Urinary bladder (tissue), 4 donors: ENCODE data around the gene ABCB1. TPM values are rescaled to one million over a fixed set of nuclear protein-coding genes. Genes with fewer than 3 reads are reported as not detected.

Experiments used
- DNase-seq: peaks from one replicate; pipeline ENCODE4 v3.0.0-alpha.2; 2015; ENCODE audit errors: extremely low spot score
- H3K27ac ChIP-seq: one replicate; pipeline ENCODE4 v1.5.1; 2013; ENCODE audit warnings: low read depth, mild to moderate bottlenecking, moderate library complexity
- H3K36me3 ChIP-seq: one replicate; pipeline ENCODE4 v1.6.1; 2013; ENCODE audit warnings: mild to moderate bottlenecking, moderate library complexity; ENCODE audit not compliant: insufficient read depth
- H3K4me1 ChIP-seq: one replicate; pipeline ENCODE4 v1.6.1; 2013; ENCODE audit warnings: mild to moderate bottlenecking, moderate library complexity; ENCODE audit not compliant: insufficient read depth
- H3K4me3 ChIP-seq: one replicate; pipeline ENCODE4 v1.5.1; 2013; ENCODE audit warnings: low read depth, low read length
- WGBS: extraction: QIAGEN DNeasy Blood & Tissue Kit; methylation state at CpG from one replicate; pipeline ENCODE4 v1.1.7; 2013; 5-methylcytosine and 5-hydroxymethylcytosine counted together
- polyA plus RNA-seq: library from polyadenylated mRNA; stranded (reverse); fragments of 200-250 nt; gene quantifications from one replicate; pipeline ENCODE4 v1.2.3, GENCODE V29; 2013
- total RNA-seq: library from RNA; depleted of rRNA; stranded (reverse); fragments of >200 nt; gene quantifications from one replicate; pipeline ENCODE4 v1.2.3, GENCODE V29; 2014
- donor health status: healthy with polysubstance abuse.
- donor health status: healthy.

ABCB1 gene
- total and polyA plus RNA-seq, 2 donors: 2.4 to 4.3 TPM

- Histone ChIP-seq H3K4me1 (no peaks in the 10 kb centered on the region), H3K36me3 (no peaks in the 10 kb centered on the region), H3K27ac (no peak overlapping the region), H3K4me3 (no peak overlapping the region)
- 82% methylated on average over 6 of the region's 6 CpGs for WGBS
- DNase-seq: no peak
These were observed 34.3 kb downstream of the ABCB1 start for GRCh38 chr7:87566311-87566900.

DNA sequence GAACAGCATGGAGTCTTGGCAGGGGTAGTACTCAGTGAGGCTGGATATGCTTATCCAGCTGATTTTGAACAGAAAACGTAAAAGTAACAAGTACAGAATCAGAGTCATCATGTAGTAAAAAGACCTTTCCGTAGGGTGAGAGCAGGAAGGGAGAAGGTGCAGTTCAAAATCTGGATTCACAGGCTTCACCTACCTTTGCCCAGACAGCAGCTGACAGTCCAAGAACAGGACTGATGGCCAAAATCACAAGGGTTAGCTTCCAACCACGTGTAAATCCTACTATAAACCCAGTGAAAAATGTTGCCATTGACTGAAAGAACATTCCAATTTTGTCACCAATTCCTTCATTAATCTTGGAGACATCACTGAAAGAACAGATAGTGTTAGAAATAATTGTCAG lies 34.8 kb downstream of the ABCB1 start:
- DNase-seq: no peak
- Histone ChIP-seq H3K4me1 (no peaks in the 10 kb centered on the region), H3K27ac (no peak overlapping the region), H3K4me3 (no peak overlapping the region), H3K36me3 (no peaks in the 10 kb centered on the region)
- WGBS: 57% methylated on average over 3 of the region's 3 CpGs

DNA sequence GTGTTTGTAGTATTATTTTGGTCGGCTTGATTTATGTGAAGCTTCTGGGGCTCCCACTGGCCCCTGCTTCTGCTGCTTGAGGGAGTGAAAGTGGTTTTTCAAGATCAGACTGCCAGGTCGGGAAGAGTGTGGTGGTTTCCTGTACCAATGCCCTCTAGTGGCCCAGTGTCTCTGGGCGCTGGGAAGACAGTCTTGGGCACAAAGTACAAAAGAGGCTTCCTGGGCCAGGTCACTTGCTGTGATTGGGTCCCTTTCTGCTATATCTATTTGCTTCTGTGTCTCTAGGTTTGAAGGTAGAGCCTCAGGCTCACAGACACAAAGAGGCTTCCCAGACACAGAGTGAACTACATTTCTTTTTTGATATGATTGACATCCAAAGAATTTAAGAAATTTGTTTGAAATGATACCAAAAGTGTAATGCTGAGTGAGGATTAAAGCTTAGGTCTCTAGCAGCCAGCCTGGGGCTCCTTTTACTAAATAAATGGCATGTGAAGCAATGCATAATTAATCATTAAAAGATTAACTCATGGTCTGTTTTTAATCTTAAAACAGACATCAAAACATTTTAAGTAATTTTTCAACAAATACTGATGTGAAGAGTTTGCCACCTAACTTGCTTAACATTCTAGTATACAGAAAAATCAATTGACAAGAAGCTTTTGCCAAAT lies 36.3 kb downstream of the ABCB1 start:
- no peak overlapping the region for H3K27ac ChIP-seq
- DNase-seq: no peak
- no peaks in the 10 kb centered on the region for H3K4me1 ChIP-seq
- WGBS: 24% methylated on average over 3 of the region's 3 CpGs
- H3K36me3 ChIP-seq: no peaks in the 10 kb centered on the region
- H3K4me3 ChIP-seq: no peak overlapping the region

- H3K4me1 ChIP-seq: no peaks in the 10 kb centered on the region
- H3K36me3 ChIP-seq: no peaks in the 10 kb centered on the region
- H3K27ac ChIP-seq: no peak overlapping the region
- no peak overlapping the region for H3K4me3 ChIP-seq
- 93% methylated on average over 4 of the region's 4 CpGs for WGBS
- no peak for DNase-seq
These were observed 39.0 kb downstream of the ABCB1 start for GRCh38 chr7:87561702-87562101.

- H3K36me3 ChIP-seq: no peaks in the 10 kb centered on the region
- 30% methylated on average over 2 of the region's 2 CpGs for WGBS
- no peak for DNase-seq
- no peak overlapping the region for H3K27ac ChIP-seq
- no peak overlapping the region for H3K4me3 ChIP-seq
- H3K4me1 ChIP-seq: no peaks in the 10 kb centered on the region
These were observed 39.6 kb downstream of the ABCB1 start for GRCh38 chr7:87561102-87561501.

DNA sequence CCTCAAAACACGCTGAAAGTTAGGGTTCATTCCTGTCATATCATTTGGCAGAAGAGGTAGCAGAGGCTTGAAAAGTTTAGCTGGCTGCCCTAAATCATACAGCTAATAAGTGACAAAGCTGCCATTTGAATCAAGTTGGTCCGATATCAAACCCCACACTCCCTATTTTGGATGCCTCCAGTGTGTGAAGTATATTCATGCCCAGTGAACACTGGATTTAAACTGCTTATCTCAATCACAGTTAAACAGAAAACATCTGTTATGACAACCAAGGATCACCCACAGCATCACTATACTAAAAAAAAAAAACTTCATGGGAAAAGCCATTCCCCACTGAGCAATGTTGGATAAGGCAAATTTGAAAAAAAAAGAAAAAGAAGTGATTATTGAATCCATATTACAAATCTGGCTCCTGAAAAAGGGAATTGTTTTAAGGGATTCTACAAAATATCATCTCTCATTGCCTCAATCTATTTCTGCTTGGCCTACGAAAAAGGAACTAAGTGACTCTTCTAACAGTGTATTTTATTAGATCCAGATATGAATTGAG lies 48.3 kb downstream of the ABCB1 start:
- Histone ChIP-seq H3K4me3 (no peak overlapping the region), H3K36me3 (no peaks in the 10 kb centered on the region), H3K27ac (no peak overlapping the region), H3K4me1 (no peaks in the 10 kb centered on the region)
- WGBS: 61% methylated on average over 3 of the region's 3 CpGs
- no peak for DNase-seq

DNA sequence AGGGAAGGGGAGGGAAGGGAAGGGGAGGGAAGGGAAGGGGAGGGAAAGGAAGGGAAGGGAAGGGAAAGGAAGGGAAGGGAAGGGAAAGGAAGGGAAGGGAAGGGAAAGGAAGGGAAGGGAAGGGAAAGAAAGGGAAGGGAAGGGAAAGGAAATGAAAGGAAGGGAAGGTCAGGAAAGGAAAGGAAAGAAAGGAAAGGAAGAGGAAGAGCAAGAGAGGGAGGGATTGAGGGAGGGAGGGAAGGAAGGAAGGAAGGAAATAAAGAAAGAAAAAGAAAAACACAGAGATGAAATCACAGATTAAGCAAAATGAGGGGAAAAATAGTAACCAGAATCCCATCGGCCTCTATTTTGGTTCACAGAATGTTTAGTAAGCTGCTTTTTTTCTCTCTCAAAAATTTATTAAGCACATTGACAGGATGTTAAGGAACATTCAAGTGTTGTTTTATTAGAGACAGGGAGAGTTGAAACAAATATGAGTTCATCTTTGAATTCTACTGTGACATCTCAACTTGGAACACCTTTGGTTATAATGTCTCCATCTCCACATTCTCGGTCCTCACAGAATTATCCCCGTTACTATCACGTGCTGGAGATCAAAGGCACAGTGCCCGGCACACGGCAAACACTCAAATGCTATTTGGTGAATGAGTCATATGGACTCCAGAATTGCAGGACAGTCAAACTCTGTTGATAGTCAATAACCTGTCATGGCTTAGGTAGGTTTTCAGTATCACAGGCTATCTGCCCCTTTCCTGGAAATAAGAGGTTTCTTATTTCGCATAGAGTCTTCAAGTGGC lies 52.4 kb downstream of the ABCB1 start:
- Histone ChIP-seq H3K36me3 (no peaks in the 10 kb centered on the region), H3K27ac (no peak overlapping the region), H3K4me1 (no peaks in the 10 kb centered on the region), H3K4me3 (no peak overlapping the region)
- 84% methylated on average over 7 of the region's 7 CpGs for WGBS
- DNase-seq: no peak

GRCh38 chr7:87545760-87546159 lies 54.9 kb downstream of the ABCB1 start:
- no peak overlapping the region for H3K27ac ChIP-seq
- no peaks in the 10 kb centered on the region for H3K4me1 ChIP-seq
- H3K4me3 ChIP-seq: no peak overlapping the region
- no peak for DNase-seq
- WGBS: 93% methylated on average over 6 of the region's 6 CpGs
- H3K36me3 ChIP-seq: no peaks in the 10 kb centered on the region

- Histone ChIP-seq H3K4me1 (no peaks in the 10 kb centered on the region), H3K4me3 (no peak overlapping the region), H3K36me3 (no peaks in the 10 kb centered on the region), H3K27ac (no peak overlapping the region)
- WGBS: 53% methylated on average over 1 of the region's 1 CpG
- no peak for DNase-seq
These were observed 57.1 kb downstream of the ABCB1 start for GRCh38 chr7:87543623-87544022.

GRCh38 chr7:87541648-87542047 lies 59.0 kb downstream of the ABCB1 start:
- Histone ChIP-seq H3K27ac (no peak overlapping the region), H3K4me1 (no peaks in the 10 kb centered on the region), H3K36me3 (no peaks in the 10 kb centered on the region), H3K4me3 (no peak overlapping the region)
- WGBS: 89% methylated on average over 1 of the region's 1 CpG
- no peak for DNase-seq

DNA sequence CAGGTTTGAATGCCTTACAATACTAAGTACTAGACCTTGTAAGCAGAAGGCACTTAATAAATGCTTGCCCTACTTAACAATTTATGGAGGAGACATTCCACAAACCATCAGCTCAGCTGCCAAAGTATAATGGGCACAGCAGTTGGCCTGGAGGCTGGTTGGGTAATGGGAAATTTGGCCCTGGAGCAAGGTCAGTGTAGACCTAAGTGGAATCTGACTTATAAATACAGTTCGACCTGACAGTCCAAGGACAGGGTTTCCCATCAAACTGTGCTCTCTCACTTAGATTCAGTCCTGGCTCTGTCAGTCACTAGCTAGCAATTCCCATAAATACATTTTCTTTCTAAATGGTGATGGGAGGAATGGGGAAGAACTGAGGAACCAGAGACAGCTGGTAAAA lies 62.6 kb downstream of the ABCB1 start:
- Histone ChIP-seq H3K27ac (no peak overlapping the region), H3K36me3 (no peaks in the 10 kb centered on the region), H3K4me3 (no peak overlapping the region), H3K4me1 (no peaks in the 10 kb centered on the region)
- 67% methylated on average over 1 of the region's 1 CpG for WGBS
- DNase-seq: no peak

GRCh38 chr7:87534072-87534471 lies 66.6 kb downstream of the ABCB1 start:
- Histone ChIP-seq H3K27ac (no peak overlapping the region), H3K4me1 (no peaks in the 10 kb centered on the region), H3K4me3 (no peak overlapping the region), H3K36me3 (no peaks in the 10 kb centered on the region)
- DNase-seq: no peak
- WGBS: 94% methylated on average over 2 of the region's 2 CpGs

GRCh38 chr7:87530126-87530525 lies 70.6 kb downstream of the ABCB1 start:
- no peaks in the 10 kb centered on the region for H3K4me1 ChIP-seq
- H3K4me3 ChIP-seq: no peak overlapping the region
- DNase-seq: no peak
- H3K36me3 ChIP-seq: no peaks in the 10 kb centered on the region
- H3K27ac ChIP-seq: no peak overlapping the region

GRCh38 chr7:87528730-87529129 lies 72.0 kb downstream of the ABCB1 start:
- Histone ChIP-seq H3K4me1 (no peaks in the 10 kb centered on the region), H3K27ac (no peak overlapping the region), H3K36me3 (no peaks in the 10 kb centered on the region), H3K4me3 (no peak overlapping the region)
- 72% methylated on average over 2 of the region's 2 CpGs for WGBS
- no peak for DNase-seq
